ENCODE measurements around the gene ZC3H6. TPM values are rescaled to one million over a fixed set of nuclear protein-coding genes. Genes with fewer than 3 reads are reported as not detected.

ZC3H6 gene
- 10 to 100 TPM; 14.8 to 17.6 TPM for total RNA-seq
- polyA plus RNA-seq (ENCODE audit: insufficient read length in 2 of 2), result 1 to 10 TPM; 8.8 to 9.0 TPM
- long read RNA-seq, donor 1, full-length matches to known transcripts, result 1 of 11 reads
- long read RNA-seq, donor 1, partial matches to known transcripts, result 10 of 11 reads
- long read RNA-seq, donor 1, other reads (novel, unspliced or antisense), result 0 of 11 reads
- long read RNA-seq, donor 2, result 0 reads
- long read RNA-seq, donor 3, partial matches to known transcripts, result 16 of 16 reads
- long read RNA-seq, donor 3, other reads (novel, unspliced or antisense), result 0 of 16 reads
- long read RNA-seq, donor 4, partial matches to known transcripts, result 9 of 9 reads
- long read RNA-seq, donor 4, other reads (novel, unspliced or antisense), result 0 of 9 reads

- Histone ChIP-seq H3K9me3 (ENCODE audit: control insufficient read depth, insufficient read depth, low read length) (no peaks in the 10 kb centered on the region), H3K27me3 (ENCODE audit: control insufficient read depth, insufficient read depth, low read length) (no peaks in the 10 kb centered on the region), H3K4me3 (ENCODE audit: low read depth, low read length) (peak within 1 kb of the TSS; percentile 97), H3K36me3 (ENCODE audit: control insufficient read depth, insufficient read depth, low read length) (no peaks in the 10 kb centered on the region), H3K4me1 (ENCODE audit: control insufficient read depth, insufficient read depth, low read length) (peaks cover 5% of the 10 kb centered on the region), H3K27ac (ENCODE audit: low read depth, low read length) (peak within 1 kb of the TSS; percentile 100)
- peak; percentile 90 to 99 (median 96) for DNase-seq (ENCODE audit: low read depth in 4 of 6, low spot score in 6 of 6)
- under 1% methylated on average over 60 of the region's 60 CpGs for WGBS (ENCODE audit: insufficient coverage)
Observed at GRCh38 chr2:112275311-112275886, at the start of gene ZC3H6. Gene ZC3H6, plus strand, starts transcription at chr2:112275597. Its CDS starts 398 bp downstream, at chr2:112275995.

GRCh38 chr2:112229348-112229747, 46.0 kb upstream of the ZC3H6 start:
- Histone ChIP-seq H3K27me3 (ENCODE audit: control insufficient read depth, insufficient read depth, low read length) (no peaks in the 10 kb centered on the region), H3K9me3 (ENCODE audit: control insufficient read depth, insufficient read depth, low read length) (no peaks in the 10 kb centered on the region), H3K4me1 (ENCODE audit: control insufficient read depth, insufficient read depth, low read length) (no peaks in the 10 kb centered on the region), H3K36me3 (ENCODE audit: control insufficient read depth, insufficient read depth, low read length) (peaks cover 6% of the 10 kb centered on the region), H3K27ac (ENCODE audit: low read depth, low read length) (no peak overlapping the region), H3K4me3 (ENCODE audit: low read depth, low read length) (no peak overlapping the region)
- no peak for DNase-seq (ENCODE audit: low read depth in 4 of 6, low spot score in 6 of 6)

- Histone ChIP-seq H3K4me3 (ENCODE audit: low read depth, low read length) (no peak overlapping the region), H3K9me3 (ENCODE audit: control insufficient read depth, insufficient read depth, low read length) (no peaks in the 10 kb centered on the region), H3K4me1 (ENCODE audit: control insufficient read depth, insufficient read depth, low read length) (no peaks in the 10 kb centered on the region), H3K27ac (ENCODE audit: low read depth, low read length) (no peak overlapping the region), H3K36me3 (ENCODE audit: control insufficient read depth, insufficient read depth, low read length) (peaks cover 6% of the 10 kb centered on the region), H3K27me3 (ENCODE audit: control insufficient read depth, insufficient read depth, low read length) (no peaks in the 10 kb centered on the region)
- no CpG with 5 or more reads among the region's 3 CpGs for WGBS (ENCODE audit: insufficient coverage)
- DNase-seq (ENCODE audit: low read depth in 4 of 6, low spot score in 6 of 6), result no peak
Observed at GRCh38 chr2:112230371-112230770, 45.0 kb upstream of the ZC3H6 start.

GRCh38 chr2:112239862-112240261, 35.5 kb upstream of the ZC3H6 start:
- Histone ChIP-seq H3K4me1 (ENCODE audit: control insufficient read depth, insufficient read depth, low read length) (no peaks in the 10 kb centered on the region), H3K4me3 (ENCODE audit: low read depth, low read length) (no peak overlapping the region), H3K9me3 (ENCODE audit: control insufficient read depth, insufficient read depth, low read length) (no peaks in the 10 kb centered on the region), H3K36me3 (ENCODE audit: control insufficient read depth, insufficient read depth, low read length) (no peaks in the 10 kb centered on the region), H3K27ac (ENCODE audit: low read depth, low read length) (no peak overlapping the region), H3K27me3 (ENCODE audit: control insufficient read depth, insufficient read depth, low read length) (no peaks in the 10 kb centered on the region)
- no peak for DNase-seq (ENCODE audit: low read depth in 4 of 6, low spot score in 6 of 6)
- WGBS (ENCODE audit: insufficient coverage), result 100% methylated on average over 1 of the region's 1 CpG

- no CpG with 5 or more reads among the region's 3 CpGs for WGBS (ENCODE audit: insufficient coverage)
- DNase-seq (ENCODE audit: low read depth in 4 of 6, low spot score in 6 of 6), result no peak
Observed at GRCh38 chr2:112242384-112242783, 33.0 kb upstream of the ZC3H6 start.

GRCh38 chr2:112243233-112243632, 32.2 kb upstream of the ZC3H6 start:
- H3K36me3 ChIP-seq (ENCODE audit: control insufficient read depth, insufficient read depth, low read length), result peaks cover 13% of the 10 kb centered on the region

More at GRCh38 chr2:112242384-112242783, 33.0 kb upstream of the ZC3H6 start:
- H3K27me3 ChIP-seq (ENCODE audit: control insufficient read depth, insufficient read depth, low read length), result no peaks in the 10 kb centered on the region
- peaks cover 6% of the 10 kb centered on the region for H3K36me3 ChIP-seq (ENCODE audit: control insufficient read depth, insufficient read depth, low read length)
- H3K27ac ChIP-seq (ENCODE audit: low read depth, low read length), result no peak overlapping the region
- H3K4me3 ChIP-seq (ENCODE audit: low read depth, low read length), result no peak overlapping the region
- no peaks in the 10 kb centered on the region for H3K4me1 ChIP-seq (ENCODE audit: control insufficient read depth, insufficient read depth, low read length)
- peaks cover 1% of the 10 kb centered on the region for H3K9me3 ChIP-seq (ENCODE audit: control insufficient read depth, insufficient read depth, low read length)

GRCh38 chr2:112244854-112245253, 30.5 kb upstream of the ZC3H6 start:
- Histone ChIP-seq H3K4me3 (ENCODE audit: low read depth, low read length) (no peak overlapping the region), H3K27me3 (ENCODE audit: control insufficient read depth, insufficient read depth, low read length) (no peaks in the 10 kb centered on the region), H3K9me3 (ENCODE audit: control insufficient read depth, insufficient read depth, low read length) (peaks cover 1% of the 10 kb centered on the region), H3K27ac (ENCODE audit: low read depth, low read length) (no peak overlapping the region), H3K4me1 (ENCODE audit: control insufficient read depth, insufficient read depth, low read length) (no peaks in the 10 kb centered on the region), H3K36me3 (ENCODE audit: control insufficient read depth, insufficient read depth, low read length) (peaks cover 20% of the 10 kb centered on the region)
- no peak for DNase-seq (ENCODE audit: low read depth in 4 of 6, low spot score in 6 of 6)
- no CpG with 5 or more reads among the region's 1 CpG for WGBS (ENCODE audit: insufficient coverage)

More at GRCh38 chr2:112243233-112243632, 32.2 kb upstream of the ZC3H6 start:
- peaks cover 1% of the 10 kb centered on the region for H3K9me3 ChIP-seq (ENCODE audit: control insufficient read depth, insufficient read depth, low read length)
- DNase-seq (ENCODE audit: low read depth in 4 of 6, low spot score in 6 of 6), result no peak
- H3K27ac ChIP-seq (ENCODE audit: low read depth, low read length), result no peak overlapping the region
- H3K4me3 ChIP-seq (ENCODE audit: low read depth, low read length), result no peak overlapping the region
- no CpG with 5 or more reads among the region's 4 CpGs for WGBS (ENCODE audit: insufficient coverage)
- no peaks in the 10 kb centered on the region for H3K4me1 ChIP-seq (ENCODE audit: control insufficient read depth, insufficient read depth, low read length)
- no peaks in the 10 kb centered on the region for H3K27me3 ChIP-seq (ENCODE audit: control insufficient read depth, insufficient read depth, low read length)

GRCh38 chr2:112251271-112251670, 24.1 kb upstream of the ZC3H6 start:
- Histone ChIP-seq H3K27ac (ENCODE audit: low read depth, low read length) (no peak overlapping the region), H3K27me3 (ENCODE audit: control insufficient read depth, insufficient read depth, low read length) (no peaks in the 10 kb centered on the region), H3K9me3 (ENCODE audit: control insufficient read depth, insufficient read depth, low read length) (peaks cover 1% of the 10 kb centered on the region), H3K4me1 (ENCODE audit: control insufficient read depth, insufficient read depth, low read length) (peaks cover 5% of the 10 kb centered on the region), H3K36me3 (ENCODE audit: control insufficient read depth, insufficient read depth, low read length) (peaks cover 17% of the 10 kb centered on the region), H3K4me3 (ENCODE audit: low read depth, low read length) (no peak overlapping the region)
- WGBS (ENCODE audit: insufficient coverage), result 67% methylated on average over 1 of the region's 3 CpGs
- DNase-seq (ENCODE audit: low read depth in 4 of 6, low spot score in 6 of 6), result no peak

- WGBS (ENCODE audit: insufficient coverage), result 90% methylated on average over 2 of the region's 5 CpGs
- no peak for DNase-seq (ENCODE audit: low read depth in 4 of 6, low spot score in 6 of 6)
- H3K36me3 ChIP-seq (ENCODE audit: control insufficient read depth, insufficient read depth, low read length), result peaks cover 6% of the 10 kb centered on the region
- H3K27ac ChIP-seq (ENCODE audit: low read depth, low read length), result no peak overlapping the region
- no peaks in the 10 kb centered on the region for H3K9me3 ChIP-seq (ENCODE audit: control insufficient read depth, insufficient read depth, low read length)
- no peak overlapping the region for H3K4me3 ChIP-seq (ENCODE audit: low read depth, low read length)
- no peaks in the 10 kb centered on the region for H3K27me3 ChIP-seq (ENCODE audit: control insufficient read depth, insufficient read depth, low read length)
- H3K4me1 ChIP-seq (ENCODE audit: control insufficient read depth, insufficient read depth, low read length), result peaks cover 5% of the 10 kb centered on the region
Observed at GRCh38 chr2:112253261-112253815, 22.1 kb upstream of the ZC3H6 start.

Data from spinal cord (tissue), 10 donors.